ENCODE results near the gene CDH13. TPM values are rescaled to one million over a fixed set of nuclear protein-coding genes. Genes with fewer than 3 reads are reported as not detected.
A peak's percentile ranks its signal among the peaks of the same experiment; 100 is the strongest.

Gene CDH13
- total RNA-seq, 3 donors from 2014 or later = 4.9 to 11.2 (median 9.8) TPM

GRCh38 chr16:83095941-83096692 is 469.3 kb downstream of the CDH13 start:
- H3K9me3 ChIP-seq = peaks cover 13% of the 10 kb centered on the region
- intact Hi-C loops (cut with DNase I, micrococcal nuclease) = no loop called here
- peak; percentile 15 for ATAC-seq
- H3K36me3 ChIP-seq (ENCODE audit: low read depth) = no peaks in the 10 kb centered on the region
- H3K4me1 ChIP-seq (ENCODE audit: low read depth) = no peaks in the 10 kb centered on the region
- no peak for TF ChIP-seq CTCF (IDR thresholded peaks at IDR 0.05)
- no peak for DNase-seq
- no peak overlapping the region for H3K4me3 ChIP-seq

- no peaks in the 10 kb centered on the region for H3K4me1 ChIP-seq (ENCODE audit: low read depth)
- no peak for ATAC-seq
- no peak for TF ChIP-seq CTCF (IDR thresholded peaks at IDR 0.05)
- intact Hi-C loops (cut with DNase I, micrococcal nuclease) = no loop called here
- H3K4me3 ChIP-seq = no peak overlapping the region
- no peaks in the 10 kb centered on the region for H3K36me3 ChIP-seq (ENCODE audit: low read depth)
- no peak for DNase-seq
- peaks cover 13% of the 10 kb centered on the region for H3K9me3 ChIP-seq
These were observed 471.8 kb downstream of the CDH13 start for GRCh38 chr16:83098536-83098935.

- H3K36me3 ChIP-seq (ENCODE audit: low read depth) = no peaks in the 10 kb centered on the region
- ATAC-seq (no peak), DNase-seq (no peak)
- peaks cover 13% of the 10 kb centered on the region for H3K9me3 ChIP-seq
- H3K4me3 ChIP-seq = no peak overlapping the region
- no peak for TF ChIP-seq CTCF (IDR thresholded peaks at IDR 0.05)
- intact Hi-C loops (cut with DNase I, micrococcal nuclease) = no loop called here
- no peaks in the 10 kb centered on the region for H3K4me1 ChIP-seq (ENCODE audit: low read depth)
These were observed 473.9 kb downstream of the CDH13 start for GRCh38 chr16:83100679-83101078.

- Histone ChIP-seq H3K4me1 (ENCODE audit: low read depth) (no peaks in the 10 kb centered on the region), H3K9me3 (peaks cover 13% of the 10 kb centered on the region), H3K4me3 (no peak overlapping the region), H3K36me3 (ENCODE audit: low read depth) (no peaks in the 10 kb centered on the region)
- ATAC-seq (no peak), DNase-seq (no peak)
- intact Hi-C loops (cut with DNase I, micrococcal nuclease) = no loop called here
- no peak for TF ChIP-seq CTCF (IDR thresholded peaks at IDR 0.05)
These were observed 475.6 kb downstream of the CDH13 start for GRCh38 chr16:83102336-83102735.

GRCh38 chr16:83105279-83106077 is 478.7 kb downstream of the CDH13 start:
- no peaks in the 10 kb centered on the region for H3K4me1 ChIP-seq (ENCODE audit: low read depth)
- no peak for DNase-seq
- no peak for ATAC-seq
- no peaks in the 10 kb centered on the region for H3K9me3 ChIP-seq
- H3K4me3 ChIP-seq = no peak overlapping the region
- H3K36me3 ChIP-seq (ENCODE audit: low read depth) = no peaks in the 10 kb centered on the region
- intact Hi-C loops (cut with DNase I, micrococcal nuclease) = no loop called here
- TF ChIP-seq CTCF (IDR thresholded peaks at IDR 0.05) = no peak

All from mucosa of descending colon (tissue), 3 donors.